ENCODE results near the gene FOXB2. TPM values are rescaled to one million over a fixed set of nuclear protein-coding genes. Genes with fewer than 3 reads are reported as not detected.
A peak's percentile ranks its signal among the peaks of the same experiment; 100 is the strongest.

Gene FOXB2
- total and polyA plus RNA-seq, 2 of the 8 experiments (the other 6 are each of a cell fraction or from before 2014, with no cell fraction given) = 0.15 to 0.22 TPM

- TF ChIP-seq, protein P1, sequence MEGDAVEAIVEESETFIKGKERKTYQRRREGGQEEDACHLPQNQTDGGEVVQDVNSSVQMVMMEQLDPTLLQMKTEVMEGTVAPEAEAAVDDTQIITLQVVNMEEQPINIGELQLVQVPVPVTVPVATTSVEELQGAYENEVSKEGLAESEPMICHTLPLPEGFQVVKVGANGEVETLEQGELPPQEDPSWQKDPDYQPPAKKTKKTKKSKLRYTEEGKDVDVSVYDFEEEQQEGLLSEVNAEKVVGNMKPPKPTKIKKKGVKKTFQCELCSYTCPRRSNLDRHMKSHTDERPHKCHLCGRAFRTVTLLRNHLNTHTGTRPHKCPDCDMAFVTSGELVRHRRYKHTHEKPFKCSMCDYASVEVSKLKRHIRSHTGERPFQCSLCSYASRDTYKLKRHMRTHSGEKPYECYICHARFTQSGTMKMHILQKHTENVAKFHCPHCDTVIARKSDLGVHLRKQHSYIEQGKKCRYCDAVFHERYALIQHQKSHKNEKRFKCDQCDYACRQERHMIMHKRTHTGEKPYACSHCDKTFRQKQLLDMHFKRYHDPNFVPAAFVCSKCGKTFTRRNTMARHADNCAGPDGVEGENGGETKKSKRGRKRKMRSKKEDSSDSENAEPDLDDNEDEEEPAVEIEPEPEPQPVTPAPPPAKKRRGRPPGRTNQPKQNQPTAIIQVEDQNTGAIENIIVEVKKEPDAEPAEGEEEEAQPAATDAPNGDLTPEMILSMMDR (IDR thresholded peaks at IDR 0.05; ENCODE audit: control extremely low read depth in 1 of 3, insufficient read depth in 1 of 3, low read depth in 1 of 3, low read length in 3 of 3) = peak in 1 of 3 experiments; percentile 33; a peak in 1 of 4 replicates
- peak; percentile 66 for TF ChIP-seq KDM4A (IDR thresholded peaks at IDR 0.05; ENCODE audit: low read depth, low read length, severe bottlenecking)
- TF ChIP-seq ASH2L (IDR thresholded peaks at IDR 0.05; ENCODE audit: low read length) = peak; percentile 41
- no peak for TF ChIP-seq SP1 (IDR thresholded peaks at IDR 0.05; ENCODE audit: low read depth, low read length)
- no peak for TF ChIP-seq EZH2 (IDR thresholded peaks at IDR 0.05; ENCODE audit: low read depth, low read length, severe bottlenecking)
- TF ChIP-seq JUN (IDR thresholded peaks at IDR 0.05; ENCODE audit: low read depth, low read length) = no peak
- TF ChIP-seq SRF (IDR thresholded peaks at IDR 0.05; ENCODE audit: low read depth, low read length) = peak; percentile 9; the same call in 1 of the 2 replicates
- no peak for TF ChIP-seq SAP30 (IDR thresholded peaks at IDR 0.05; ENCODE audit: insufficient read depth, insufficient replicate concordance, low read length)
- no peak for TF ChIP-seq SP4 (IDR thresholded peaks at IDR 0.05; ENCODE audit: low read length)
- TF ChIP-seq RBBP5 (IDR thresholded peaks at IDR 0.05; ENCODE audit: borderline replicate concordance, low read depth, low read length) = no peak
- no peak for TF ChIP-seq SP2 (IDR thresholded peaks at IDR 0.05; ENCODE audit: low read length)
- no peak for TF ChIP-seq EGR1 (IDR thresholded peaks at IDR 0.05; ENCODE audit: borderline replicate concordance, low read depth, low read length)
- no peak for TF ChIP-seq KDM5A (IDR thresholded peaks at IDR 0.05; ENCODE audit: low read length)
- no peak for TF ChIP-seq NRF1 (IDR thresholded peaks at IDR 0.05; ENCODE audit: low read depth, low read length)
Observed at GRCh38 chr9:77022783-77023440, 3.5 kb downstream of the FOXB2 start (continued).

All from H1 (cell line).